SIG-M5 treated with dmso at 0.1 percent for 504 hours (cell line): ENCODE results near the gene TMEM11.

ENCODE experiments used
- DNase-seq: peaks from one replicate; lab custom pipeline; 2025; ENCODE audit not compliant: unreplicated experiment; lab: John Stamatoyannopoulos, UW

Gene TMEM11

DNA sequence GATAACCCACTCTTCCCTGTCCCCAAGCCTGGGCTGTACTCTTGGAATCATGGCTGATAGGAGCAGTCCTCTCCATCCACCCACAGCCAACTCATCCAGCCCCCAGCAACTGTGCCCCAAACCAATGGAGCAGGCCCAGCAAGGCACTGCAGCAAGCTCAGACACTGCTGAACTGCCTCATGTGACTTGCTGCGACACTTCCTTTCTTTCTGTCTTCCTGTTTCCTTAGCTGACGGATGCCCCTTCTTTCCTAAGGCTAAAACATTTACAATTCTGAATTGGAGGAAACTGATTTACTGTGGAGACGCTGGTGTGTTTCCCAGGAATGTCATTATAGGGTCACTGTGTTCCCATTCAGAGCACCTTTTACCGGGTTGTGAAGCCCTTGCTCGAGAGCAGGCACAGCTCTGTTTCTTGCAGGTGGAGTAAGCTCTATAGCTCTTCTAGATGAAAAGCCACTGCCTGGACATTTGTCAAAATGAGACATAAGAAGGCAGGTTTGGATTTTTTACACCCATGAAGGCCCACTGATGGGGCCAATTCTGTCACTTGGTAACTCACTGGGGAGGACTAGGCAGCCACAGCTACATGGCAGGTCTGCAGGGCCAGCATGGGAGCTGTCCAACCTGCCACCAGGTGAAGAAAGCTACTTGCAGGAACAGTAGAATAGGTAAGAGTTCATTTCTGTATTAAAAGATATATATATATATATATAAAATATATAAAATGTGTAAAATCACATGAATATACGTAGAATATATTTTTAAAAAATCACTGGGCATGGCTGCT lies 27.4 kb downstream of the TMEM11 start:
- DNase-seq, result no peak

DNA sequence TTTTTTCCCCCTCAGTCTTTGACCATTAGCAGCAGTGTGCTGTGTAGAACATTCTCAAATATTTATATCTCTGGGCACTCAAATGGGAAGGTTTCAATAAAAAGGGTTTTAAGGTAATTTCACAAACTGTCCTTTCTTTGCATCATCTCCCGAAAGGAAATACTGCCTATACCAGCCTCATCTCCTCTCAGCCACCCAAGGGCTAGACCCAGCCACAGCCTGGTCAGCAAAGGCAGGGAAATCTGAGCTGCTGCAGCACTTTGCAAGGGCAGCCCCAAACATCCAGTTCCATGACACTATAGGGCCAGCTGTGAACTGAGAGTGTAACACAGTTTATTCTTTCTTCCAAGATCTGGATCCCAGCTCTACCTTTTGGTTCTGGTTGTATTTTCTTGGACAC lies 28.9 kb downstream of the TMEM11 start:
- DNase-seq, result no peak

DNA sequence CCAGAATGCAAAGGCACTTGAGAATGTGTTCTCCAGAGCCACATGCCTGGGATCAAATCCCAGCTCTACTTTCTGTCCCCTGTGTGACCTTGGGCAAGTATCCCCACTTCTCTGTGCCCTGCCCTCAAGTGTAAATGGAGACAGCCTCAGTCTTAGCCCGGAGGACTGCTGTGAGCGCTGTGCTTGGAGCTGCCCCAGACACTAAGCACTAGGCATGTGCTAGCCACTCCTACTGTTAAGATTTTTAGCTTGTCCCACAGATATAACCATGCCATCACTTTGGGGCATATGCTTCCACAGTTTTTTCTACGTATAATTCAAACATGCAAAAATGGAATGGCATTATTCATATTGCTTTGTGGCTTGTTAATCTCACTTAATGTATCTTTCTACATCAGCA lies 29.4 kb downstream of the TMEM11 start:
- no peak for DNase-seq

DNA sequence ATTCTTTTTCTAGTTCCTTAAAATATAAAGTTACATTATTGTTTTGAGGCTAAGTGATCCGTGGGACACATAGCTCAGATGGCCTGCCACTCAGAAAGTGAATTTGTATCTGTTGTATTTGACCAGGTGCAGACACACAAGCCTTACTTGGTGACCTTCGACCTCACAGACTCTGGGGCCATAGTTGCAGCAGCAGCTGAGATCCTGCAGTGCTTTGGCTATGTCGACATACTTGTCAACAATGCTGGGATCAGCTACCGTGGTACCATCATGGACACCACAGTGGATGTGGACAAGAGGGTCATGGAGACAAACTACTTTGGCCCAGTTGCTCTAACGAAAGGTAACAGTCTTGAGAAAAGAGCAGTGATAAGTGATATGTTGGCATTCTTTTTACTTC lies 30.5 kb downstream of the TMEM11 start:
- no peak for DNase-seq

DNA sequence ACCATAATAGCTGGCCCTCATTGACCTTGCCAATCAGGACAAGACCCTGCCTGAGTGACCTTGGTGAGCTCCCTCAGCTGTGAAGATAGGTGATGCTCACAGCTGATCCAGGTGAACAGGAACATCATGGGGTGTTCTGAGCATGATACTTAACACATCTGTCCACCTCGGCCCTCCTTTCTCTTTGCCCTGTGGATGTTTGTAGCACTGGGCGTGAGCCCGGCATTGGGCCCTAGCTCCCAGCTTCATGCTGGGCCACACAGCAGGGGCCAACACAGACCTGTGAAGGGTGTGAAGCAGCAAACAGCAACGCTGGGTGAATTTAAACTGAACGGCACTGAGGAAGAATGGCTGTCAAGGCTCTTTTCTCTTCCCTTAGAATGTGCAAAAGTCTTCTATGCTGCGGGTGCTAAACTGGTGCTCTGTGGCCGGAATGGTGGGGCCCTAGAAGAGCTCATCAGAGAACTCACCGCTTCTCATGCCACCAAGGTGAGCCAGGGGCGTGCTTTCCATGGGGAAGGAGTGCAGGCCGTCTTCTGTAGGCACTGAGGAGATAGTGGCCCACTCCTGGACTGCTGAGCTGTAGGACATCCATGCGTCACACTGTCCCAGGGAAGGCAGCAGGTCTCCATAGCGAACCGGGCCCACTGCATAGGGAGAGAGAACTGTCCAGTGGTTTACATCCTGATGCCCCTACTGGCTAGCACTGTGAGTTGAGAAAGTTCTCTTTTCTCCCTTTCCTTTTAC lies 35.9 kb downstream of the TMEM11 start:
- no peak for DNase-seq

DNA sequence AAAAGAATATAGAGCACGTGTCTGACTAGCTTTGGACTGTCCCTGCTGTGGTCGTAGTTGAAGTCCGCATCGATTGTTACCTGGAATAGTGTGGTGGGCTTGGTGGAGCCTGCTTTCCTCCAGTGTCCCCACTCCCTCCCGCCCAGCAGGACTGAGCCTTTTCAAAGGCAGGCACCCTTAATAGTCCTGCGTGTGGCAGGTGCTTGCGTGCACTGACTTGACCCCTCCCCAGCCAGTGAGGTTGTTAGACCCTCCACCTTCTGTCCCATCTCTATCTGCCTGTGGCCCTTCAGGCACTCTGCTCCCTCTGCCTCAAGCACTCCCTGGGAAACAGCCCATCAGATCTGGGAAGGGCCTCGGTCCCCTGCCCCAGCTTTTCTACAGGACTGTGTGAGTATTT lies 36.6 kb downstream of the TMEM11 start:
- no peak for DNase-seq

DNA sequence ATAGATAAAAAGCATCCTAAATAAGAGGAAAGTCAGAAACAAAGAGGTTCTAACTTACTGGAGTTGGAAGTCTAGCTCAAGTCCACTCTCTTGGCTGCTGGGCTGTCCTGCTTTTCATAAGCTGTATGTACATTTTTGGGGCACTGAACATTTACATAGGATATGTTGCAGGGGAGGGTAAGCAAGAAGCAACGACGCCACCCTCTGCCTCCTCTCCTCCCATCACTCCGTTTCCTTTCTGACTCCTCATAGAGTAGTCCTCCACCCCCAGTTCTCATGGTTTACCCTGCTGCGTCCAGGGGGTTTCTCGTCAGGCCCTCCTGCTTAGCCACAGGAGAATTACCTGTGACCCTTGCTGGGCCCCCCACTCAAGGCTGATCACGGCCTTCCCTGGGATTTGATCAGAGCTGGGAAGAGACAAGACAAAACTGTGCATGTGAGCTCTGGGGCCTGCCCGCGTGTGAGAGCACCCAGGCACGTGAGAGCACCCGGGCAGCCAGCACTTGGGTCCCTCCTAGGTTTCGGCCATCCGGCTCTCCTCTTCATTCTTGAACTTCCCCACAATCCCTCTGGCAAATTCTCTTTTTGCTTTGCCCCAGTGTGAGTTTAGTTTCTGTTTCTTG lies 37.1 kb downstream of the TMEM11 start:
- no peak for DNase-seq

DNA sequence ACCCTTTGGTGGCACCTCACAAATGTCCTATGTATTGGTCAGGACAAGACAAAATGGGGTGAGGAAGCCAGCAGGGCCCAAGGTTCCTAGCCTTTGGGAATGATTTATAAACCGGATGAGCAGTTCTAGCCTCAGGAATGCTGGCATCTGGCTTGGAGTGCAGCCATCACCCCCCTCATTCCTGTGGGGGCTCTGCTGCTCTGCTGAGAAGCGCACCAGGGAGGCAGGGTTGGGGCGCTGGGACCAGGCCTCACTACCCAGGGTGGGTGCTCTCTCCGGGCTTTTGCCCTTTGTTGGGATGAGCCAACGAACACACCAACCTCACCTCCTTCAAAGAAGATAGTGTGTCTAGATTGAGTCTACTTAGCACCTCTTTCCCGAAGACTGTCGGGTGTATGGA lies 39.2 kb downstream of the TMEM11 start:
- DNase-seq, result no peak

DNA sequence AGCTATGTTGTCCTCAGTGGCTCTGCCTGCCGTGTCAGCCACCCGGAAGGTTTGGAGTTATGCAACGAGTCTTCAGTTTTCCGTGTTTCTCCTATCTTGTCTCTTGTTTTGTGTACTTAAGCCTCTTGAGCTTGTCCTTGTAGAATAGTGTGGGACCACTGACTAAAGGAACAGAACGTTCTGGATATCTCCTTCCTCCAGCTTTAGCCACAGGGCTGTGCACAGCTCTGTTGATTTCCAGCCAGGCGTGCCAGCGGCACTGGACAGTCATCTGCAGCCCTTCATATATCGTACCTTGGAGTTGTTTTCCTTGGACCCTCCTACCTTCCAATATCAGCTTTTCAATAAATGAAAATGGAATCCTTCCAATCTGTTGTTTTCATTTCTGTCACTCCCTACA lies 39.8 kb downstream of the TMEM11 start:
- no peak for DNase-seq

DNA sequence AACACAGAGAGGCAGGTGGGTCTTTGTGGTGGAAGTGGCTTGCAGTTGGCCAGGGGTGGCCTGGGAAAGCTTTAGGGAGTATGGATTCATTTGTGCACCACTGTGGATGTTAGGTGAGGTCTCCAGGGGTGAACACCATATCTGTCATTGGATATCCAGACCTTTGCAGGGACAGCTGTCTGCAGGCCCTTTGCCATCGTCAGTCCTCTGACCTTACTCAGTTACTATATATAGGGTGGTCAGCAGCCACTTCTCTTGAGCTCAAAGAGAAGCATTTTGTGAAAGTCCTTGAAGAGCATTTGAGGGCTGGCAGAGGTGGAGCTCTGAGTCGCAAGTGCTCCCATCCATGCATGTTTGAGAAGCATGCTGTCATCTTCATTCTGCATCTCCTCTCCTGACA lies 40.4 kb downstream of the TMEM11 start:
- no peak for DNase-seq

DNA sequence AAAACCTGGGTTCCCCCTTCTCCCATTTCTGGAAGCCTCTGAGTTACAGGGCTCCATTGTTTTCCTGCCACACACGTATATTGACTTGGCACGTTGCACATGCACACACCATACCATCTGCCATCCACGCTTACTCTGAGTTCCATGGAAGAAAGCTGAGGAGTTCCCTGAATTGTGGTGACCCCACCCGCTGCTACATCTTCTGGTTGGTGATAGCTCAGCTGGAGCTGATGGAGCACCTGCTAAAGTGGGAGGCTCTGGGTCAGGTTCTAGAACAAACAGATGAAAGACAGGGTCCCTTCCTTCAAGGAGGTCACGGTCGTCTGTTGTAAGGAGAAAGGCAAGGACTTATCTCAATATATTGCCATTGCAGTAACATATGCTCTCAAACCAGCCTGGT lies 41.1 kb downstream of the TMEM11 start:
- DNase-seq, result no peak

DNA sequence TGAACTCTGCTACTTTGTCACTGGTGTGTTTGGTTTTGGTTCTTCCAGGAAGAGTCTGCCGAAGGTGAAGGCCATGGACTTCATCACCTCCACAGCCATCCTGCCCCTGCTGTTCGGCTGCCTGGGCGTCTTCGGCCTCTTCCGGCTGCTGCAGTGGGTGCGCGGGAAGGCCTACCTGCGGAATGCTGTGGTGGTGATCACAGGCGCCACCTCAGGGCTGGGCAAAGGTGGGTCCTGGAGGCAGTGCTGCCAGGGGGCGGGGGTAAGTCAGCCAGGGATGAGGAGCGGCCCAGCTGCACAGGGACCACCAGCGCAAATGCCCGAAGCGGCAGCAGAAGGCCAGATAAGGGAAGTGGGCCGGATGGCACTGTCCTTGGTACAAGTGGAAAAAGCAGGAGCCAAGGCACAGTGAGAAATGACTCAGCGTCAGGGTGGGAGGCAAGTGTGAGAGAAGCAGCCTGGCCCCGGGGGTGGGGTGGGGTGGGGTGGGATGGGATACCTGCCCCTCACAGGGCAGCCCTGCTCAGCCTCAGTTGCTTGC lies 41.9 kb downstream of the TMEM11 start:
- DNase-seq, result no peak

DNA sequence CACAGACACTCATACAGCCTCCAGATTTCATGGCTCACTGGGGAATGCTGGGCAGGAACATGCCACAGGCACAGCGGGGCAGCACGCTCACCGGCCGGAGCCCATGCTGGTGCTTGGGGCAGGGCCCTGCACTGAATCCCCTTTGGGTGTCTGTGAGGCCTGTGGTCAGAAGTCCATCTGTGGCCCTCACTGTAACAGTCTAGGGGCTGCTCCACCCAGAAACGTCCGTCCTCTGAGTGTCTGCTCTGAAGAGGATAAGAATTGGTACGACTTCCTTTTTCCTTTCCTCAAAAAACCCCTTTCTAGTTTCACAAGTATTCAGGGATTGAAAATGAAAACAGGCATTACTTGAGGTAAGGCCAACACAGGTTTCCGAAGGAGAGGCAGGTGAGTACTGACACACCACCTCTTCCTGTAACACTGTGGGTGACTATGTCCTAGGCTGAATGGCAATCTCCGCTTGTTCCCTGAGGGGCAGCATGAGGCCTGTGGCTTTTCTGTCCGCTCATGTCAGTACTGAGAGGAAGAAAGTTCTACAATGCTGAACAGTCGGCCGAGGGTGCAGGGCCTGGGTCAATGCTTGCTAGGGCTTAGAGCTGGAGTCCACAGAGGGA lies 42.5 kb downstream of the TMEM11 start:
- no peak for DNase-seq

DNA sequence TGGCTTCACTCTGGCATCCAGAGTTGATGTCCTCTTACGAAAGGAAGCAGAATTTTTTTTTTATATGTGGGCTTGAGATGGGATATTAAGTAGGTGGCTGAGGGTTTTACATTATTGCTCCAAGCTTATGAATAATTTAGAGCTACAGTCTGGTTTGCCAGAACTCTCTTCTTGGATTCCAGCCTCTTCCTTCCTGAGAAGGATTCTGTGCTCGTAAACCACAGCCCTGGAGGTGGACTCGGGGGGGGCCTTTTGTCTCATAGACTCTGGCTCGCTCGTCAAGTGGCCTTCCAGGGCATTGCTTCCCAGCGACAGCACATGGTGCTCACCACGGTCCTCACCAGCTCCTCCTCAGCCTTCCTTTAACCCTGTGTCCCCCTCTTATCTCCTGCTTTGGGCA lies 43.2 kb downstream of the TMEM11 start:
- no peak for DNase-seq

DNA sequence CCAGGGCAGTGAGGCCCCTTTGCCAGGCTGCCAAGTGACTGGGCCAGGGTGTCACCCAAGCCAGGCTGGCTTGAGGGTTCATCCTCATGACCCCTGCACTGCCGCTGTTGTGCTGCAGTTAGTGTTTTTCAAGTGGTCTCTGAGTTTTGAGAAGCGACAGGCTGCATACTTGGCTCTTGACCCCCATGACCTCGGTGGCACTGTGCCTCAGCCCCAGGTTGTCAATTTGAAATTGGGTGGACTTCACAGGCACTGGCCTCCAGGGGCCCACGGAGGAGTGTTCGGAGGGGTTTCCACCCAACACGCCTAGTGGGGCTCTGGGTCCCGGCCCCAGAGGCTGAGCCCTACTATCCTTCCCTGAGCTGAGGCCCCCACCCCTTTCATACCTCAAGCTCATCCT lies 44.5 kb downstream of the TMEM11 start:
- DNase-seq, result no peak

DNA sequence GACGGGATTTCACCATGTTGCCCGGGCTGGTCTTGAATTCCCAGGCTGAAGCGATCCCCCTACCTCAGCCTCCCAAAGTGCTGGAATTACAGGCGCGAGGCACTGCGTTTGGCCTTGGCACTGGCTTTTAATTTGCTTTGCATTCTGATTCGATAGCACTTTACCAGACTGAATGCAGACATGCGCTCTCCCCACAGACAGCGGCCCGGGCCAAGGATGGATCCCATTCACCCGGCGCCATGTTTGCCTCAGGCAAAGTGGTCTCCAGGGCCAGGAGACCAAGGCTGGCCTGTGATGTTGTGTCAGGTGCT lies 45.5 kb downstream of the TMEM11 start:
- DNase-seq, result no peak

DNA sequence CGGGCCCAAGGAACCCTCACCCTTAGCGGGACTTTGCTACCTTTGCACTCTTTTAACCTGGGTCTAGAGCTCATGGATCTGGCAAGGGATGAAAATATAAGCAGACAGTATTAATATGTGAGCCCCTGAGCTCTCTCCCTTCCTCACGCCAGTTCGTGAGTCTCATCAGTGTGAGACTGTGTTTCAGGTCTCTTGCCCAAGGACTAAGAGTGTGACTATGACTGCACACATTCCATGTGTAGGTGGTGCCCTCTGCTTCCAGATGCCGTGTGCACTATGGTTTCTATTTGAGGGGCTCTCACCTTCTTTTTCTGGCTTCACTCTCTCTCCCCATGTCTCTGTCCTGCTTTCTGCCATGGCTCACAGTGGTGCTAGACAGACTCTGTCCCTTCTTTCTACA lies 46.7 kb downstream of the TMEM11 start:
- DNase-seq, result no peak

DNA sequence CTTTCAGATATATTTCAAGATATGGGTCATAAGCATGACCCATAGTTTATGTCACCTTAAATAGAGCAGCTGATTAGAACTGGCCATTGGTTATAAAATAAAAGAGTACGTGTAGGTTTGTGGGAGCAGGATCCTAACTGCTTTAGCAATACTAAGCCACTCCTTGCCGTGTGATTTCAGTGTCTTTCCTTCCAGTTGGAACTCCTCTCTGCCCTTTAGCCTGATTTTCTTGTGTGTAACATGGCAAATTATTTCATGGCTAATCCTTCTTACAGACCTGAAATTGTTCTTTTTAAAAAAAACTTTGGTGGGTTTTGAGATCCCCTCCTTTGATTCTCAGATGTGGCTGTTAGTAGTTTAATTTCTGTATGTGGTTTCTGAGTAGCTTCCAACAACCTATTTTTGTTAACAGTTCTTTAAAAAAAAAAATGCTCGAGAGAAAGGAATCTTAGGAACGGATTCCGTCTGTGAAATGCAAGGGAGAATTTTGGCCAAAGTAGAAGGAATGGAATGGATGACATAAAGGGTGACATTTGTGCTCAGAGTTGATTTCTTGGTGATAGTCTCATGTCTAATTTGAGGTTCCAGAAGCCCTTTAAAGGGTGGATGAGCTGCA lies 47.3 kb downstream of the TMEM11 start:
- DNase-seq, result no peak

DNA sequence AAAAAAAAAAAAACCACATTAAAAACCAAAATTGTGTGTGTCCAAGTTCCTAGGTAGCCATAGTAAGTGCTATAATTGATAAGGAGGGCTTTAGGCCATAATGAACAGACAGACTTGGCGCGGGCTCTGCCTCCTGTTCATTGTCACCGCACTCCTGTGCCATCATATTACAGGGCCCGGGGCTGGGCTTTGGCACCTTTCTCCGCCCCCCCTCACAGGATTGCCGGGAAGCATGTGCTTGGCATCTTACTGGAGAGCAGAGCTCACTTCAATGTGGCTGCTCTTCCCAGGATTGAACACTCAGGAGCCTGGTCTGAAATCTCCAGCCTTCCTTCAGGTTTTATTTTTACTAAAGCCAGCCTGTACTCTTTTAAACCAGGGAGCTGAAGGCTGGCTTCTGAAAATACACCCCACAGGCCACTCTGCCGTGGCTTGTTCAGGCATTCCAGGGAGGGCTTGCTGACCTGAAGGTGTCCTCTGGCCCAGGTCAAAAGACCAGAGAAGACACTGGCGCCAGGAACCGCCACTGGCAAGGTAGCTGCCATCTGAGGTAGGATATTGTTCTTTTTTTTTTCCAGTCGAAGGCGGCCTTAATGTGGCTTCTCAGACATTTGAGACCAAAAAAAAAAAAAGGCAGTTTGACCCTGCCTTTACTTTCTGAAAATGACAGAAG lies 47.9 kb downstream of the TMEM11 start:
- no peak for DNase-seq

DNA sequence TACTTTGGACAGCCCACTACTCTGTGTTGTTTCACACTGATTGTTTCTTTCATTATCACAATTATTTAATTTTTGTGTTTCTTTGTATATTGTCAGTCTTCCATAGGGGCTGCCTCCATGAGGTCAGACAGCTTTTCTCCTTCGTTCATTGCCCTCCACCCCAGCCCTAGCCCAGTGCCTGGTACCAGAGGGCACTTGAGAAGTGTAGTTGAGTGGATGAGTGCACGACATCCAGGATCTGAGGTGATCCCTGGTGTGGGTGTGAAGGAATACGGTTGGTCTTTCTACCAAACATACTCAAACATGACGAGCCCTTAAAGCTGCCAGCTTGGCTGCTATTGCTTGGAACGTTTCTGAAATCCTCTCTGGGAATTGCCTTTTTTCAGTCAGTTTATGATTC lies 49.3 kb downstream of the TMEM11 start:
- no peak for DNase-seq

DNA sequence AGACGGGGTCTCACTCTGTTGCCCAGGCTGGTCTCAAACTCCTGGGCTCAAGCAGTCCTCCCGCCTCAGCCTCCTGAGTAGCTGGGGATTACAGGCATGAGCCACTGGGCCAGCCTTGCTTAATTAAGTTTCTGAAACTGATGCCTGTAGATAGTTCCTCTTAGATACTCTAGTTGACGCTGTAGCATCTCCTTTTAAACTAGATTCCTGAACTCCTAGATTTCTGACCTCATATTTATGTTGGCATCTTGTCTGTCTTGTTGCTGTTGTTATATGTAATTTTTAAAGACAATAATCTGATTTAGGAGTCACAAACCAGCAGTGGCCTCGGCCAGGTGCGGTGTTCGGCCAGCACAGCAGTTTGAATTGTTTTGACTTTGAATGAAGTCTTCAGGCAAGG lies 49.7 kb downstream of the TMEM11 start:
- DNase-seq, result peak; percentile 50
